ENCODE measurements around the gene VGLL4. TPM values are rescaled to one million over a fixed set of nuclear protein-coding genes. Genes with fewer than 3 reads are reported as not detected.
A peak's percentile ranks its signal among the peaks of the same experiment; 100 is the strongest.

Gene VGLL4
- total RNA-seq, 2 experiments from 2014 or later: 24.4 to 24.9 TPM

DNA sequence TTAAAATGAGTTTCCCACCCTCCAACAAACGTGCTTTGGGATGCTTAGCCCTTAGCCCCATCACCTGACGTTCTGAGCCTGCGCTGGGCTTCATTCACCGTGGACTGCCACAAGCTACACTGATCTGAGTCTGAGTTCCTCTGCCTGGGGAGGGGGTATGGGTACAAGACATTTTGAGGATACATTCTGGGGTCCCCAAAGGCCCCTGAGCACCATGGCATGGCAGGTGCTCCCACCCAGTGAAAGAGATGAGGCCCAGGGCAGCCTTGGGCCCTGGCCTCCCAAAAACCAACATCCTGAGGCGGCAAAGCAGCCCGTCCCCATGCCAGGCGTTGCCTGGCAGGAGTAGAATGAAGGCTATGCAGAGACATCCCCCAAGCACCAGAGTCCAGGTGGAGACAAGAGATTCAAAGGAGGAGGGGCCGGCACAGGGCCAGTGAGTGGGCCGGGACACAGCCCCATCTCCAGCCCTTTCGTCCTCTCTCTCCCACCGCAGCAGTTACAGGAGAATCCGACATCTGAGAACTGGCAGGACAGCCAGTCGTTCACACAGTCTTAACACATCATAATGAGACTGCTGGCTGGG, 74.5 kb downstream of the VGLL4 start:
- H3K36me3 Mint-ChIP-seq (ENCODE audit: low read depth): peaks cover under 1% of the 10 kb centered on the region
- DNase-seq: no peak
- no peak for ATAC-seq
- no peak overlapping the region for H3K4me3 Mint-ChIP-seq
- H3K9me3 Mint-ChIP-seq (ENCODE audit: low read depth): no peaks in the 10 kb centered on the region
- ChIA-PET POLR2A (interaction anchor here (0.6 kb wide), 1 partner anchor 49 kb away, joined by 3 read pairs; no protein-coding TSS in a partner anchor), CTCF (interaction anchor here (0.6 kb wide), 1 partner anchor 319 kb away, joined by 3 read pairs; no protein-coding TSS in a partner anchor)
- intact Hi-C loops (cut with DNase I, micrococcal nuclease): loop anchor here in 1 of 2 experiments (10.0 kb wide), 1 partner anchor 76 kb away; the partner anchor contains the start of gene VGLL4
- peaks cover 6% of the 10 kb centered on the region for H3K4me1 Mint-ChIP-seq
- no peak overlapping the region for H3K27ac Mint-ChIP-seq
- no peaks in the 10 kb centered on the region for H3K27me3 Mint-ChIP-seq

DNA sequence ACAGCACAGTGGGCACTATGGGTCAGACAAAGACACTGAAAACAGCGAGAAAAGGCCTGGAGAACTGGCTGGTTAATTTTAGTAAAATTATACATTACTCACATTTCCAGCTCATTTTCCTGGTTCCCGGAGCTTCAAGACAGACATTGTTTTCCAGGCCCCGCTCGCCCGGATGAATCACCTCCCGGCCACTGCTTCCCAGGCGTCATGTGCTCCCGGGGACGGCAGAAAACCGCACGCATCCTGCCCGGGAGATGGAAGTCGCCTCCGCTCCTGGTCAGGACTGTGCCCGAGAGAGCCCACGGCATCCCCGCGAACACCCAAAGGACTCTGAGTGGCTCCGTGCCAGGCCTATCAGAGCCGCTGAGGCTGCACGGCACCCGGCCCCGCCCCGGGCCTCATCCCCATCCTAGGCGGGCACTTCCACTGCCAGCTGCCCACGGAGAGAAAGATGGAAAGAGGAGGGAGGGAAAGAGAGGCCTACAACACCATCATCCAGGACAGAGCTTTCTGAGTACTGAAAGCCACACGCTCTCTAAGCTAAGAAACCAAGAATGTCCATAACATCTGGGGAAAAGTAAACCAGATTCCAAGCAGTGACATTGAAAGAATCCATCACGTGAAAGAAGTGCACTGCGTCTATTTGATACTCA, 75.1 kb downstream of the VGLL4 start:
- Mint-ChIP-seq H3K9me3 (ENCODE audit: low read depth) (no peaks in the 10 kb centered on the region), H3K27ac (no peak overlapping the region), H3K27me3 (no peaks in the 10 kb centered on the region), H3K4me3 (no peak overlapping the region), H3K4me1 (peaks cover 6% of the 10 kb centered on the region), H3K36me3 (ENCODE audit: low read depth) (no peaks in the 10 kb centered on the region)
- DNase-seq: no peak
- POLR2A ChIA-PET: no interaction called here
- CTCF ChIA-PET: no interaction called here
- ATAC-seq: no peak
- intact Hi-C loops (cut with DNase I, micrococcal nuclease): loop anchor here in 1 of 2 experiments (10.0 kb wide), 1 partner anchor 76 kb away; the partner anchor contains the start of gene VGLL4

DNA sequence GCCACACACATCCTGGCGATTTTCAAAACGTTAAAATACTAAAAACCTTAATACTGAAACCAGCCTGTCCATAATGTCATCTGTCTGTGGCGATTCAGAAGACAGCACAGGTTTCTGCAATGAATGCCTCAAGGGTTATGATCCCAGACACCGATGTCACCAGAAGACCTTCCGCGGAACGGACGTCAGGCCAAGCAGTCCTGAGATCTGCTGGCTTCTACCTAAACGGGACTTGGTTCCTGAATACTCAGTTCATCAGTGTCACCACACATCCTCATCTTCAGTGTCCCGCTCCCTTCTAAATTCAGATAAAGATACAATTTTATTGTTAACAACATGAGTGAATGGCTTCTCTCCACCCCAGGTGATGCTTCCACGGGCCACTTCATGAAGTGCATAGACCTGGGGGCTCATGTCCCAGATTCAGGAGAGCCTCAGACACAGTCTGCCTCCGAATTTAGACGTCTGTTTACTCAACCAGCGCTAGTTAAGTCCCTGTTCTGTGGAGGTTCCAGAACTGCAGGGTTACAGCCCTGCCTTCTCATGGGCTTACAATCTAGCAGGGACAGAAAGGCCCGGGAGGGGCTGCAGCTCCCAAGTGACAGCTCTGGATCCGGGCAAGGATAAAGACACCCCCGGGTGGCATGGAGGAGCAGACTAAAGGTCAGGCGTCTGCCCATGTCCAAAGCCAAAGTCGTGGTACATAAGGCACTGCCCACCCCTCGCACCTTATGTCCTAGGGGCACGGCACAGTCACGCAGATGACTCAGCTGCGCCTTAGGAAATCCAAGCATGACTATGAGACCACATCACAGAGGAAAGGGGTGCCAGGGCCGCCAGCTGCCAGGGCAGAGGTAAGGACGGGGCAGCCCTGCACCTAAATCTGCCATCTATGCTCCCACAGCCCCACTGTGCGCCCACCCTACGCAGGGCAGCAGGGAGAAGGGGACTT, 75.9 kb downstream of the VGLL4 start:
- CTCF ChIA-PET: no interaction called here
- intact Hi-C loops (cut with DNase I, micrococcal nuclease): loop anchor here in 1 of 2 experiments (10.0 kb wide), 1 partner anchor 77 kb away; the partner anchor contains the start of gene VGLL4
- ATAC-seq: no peak
- H3K4me1 Mint-ChIP-seq: peaks cover 6% of the 10 kb centered on the region
- no peaks in the 10 kb centered on the region for H3K27me3 Mint-ChIP-seq
- no peaks in the 10 kb centered on the region for H3K36me3 Mint-ChIP-seq (ENCODE audit: low read depth)
- no peak overlapping the region for H3K4me3 Mint-ChIP-seq
- POLR2A ChIA-PET: no interaction called here
- no peak overlapping the region for H3K27ac Mint-ChIP-seq
- DNase-seq: peak; percentile 18
- H3K9me3 Mint-ChIP-seq (ENCODE audit: low read depth): no peaks in the 10 kb centered on the region

DNA sequence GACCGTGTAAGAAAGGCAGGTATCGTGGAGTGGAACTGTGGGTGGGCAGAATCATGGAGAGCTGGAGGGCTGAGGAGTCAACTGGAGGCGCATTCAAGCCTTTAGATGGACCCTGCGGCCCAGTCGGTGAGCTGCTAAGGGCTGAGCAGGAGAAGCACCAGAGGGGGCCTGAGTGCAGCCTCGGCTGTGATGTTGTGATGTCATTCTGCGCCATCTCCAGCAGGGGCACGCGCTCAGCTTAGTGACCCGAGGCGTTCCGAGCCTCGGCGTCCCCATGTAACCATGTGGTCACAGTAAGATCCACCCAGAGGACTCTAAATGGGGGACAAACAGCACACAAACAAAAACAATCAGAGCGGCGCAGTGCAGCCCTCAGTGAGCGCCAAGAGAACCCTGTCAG, 76.8 kb downstream of the VGLL4 start:
- H3K27ac Mint-ChIP-seq: peak overlapping the region; percentile 40
- CTCF ChIA-PET: interaction anchor here (0.7 kb wide), 1 partner anchor 44 kb away, joined by 4 read pairs; no protein-coding TSS in a partner anchor

DNA sequence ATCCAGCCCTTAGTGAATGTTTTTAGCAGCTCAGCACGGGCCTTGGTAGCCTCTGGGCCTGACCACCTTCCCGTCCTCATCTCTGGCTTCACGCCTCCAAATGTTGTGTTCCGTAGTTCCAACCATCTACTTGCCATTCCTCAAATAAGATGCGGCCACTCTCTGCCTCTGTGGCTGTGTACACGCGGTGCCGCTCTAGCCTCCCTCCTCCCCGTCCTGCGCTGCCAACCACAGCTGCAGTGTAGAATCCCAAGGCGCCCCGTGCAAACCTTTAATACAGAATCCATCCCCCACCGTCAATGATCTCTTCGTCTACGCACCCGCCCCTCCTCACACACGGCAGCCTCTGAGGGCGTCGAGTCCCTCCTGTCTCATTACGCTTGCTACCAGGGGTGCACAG, 77.2 kb downstream of the VGLL4 start:
- no peak overlapping the region for H3K4me3 Mint-ChIP-seq
- ChIA-PET CTCF (interaction anchor here (0.7 to 1.6 kb wide), 2 partner anchors 12 to 44 kb away, joined by 4 to 5 read pairs; no protein-coding TSS in a partner anchor), POLR2A (no interaction called here)
- no peaks in the 10 kb centered on the region for H3K9me3 Mint-ChIP-seq (ENCODE audit: low read depth)
- peaks cover 6% of the 10 kb centered on the region for H3K4me1 Mint-ChIP-seq
- no peak for DNase-seq
- no peaks in the 10 kb centered on the region for H3K27me3 Mint-ChIP-seq
- intact Hi-C loops (cut with DNase I, micrococcal nuclease): loop anchor here in 1 of 2 experiments (10.0 kb wide), 1 partner anchor 78 kb away; the partner anchor contains the start of gene VGLL4
- H3K27ac Mint-ChIP-seq: peak overlapping the region; percentile 40
- H3K36me3 Mint-ChIP-seq (ENCODE audit: low read depth): no peaks in the 10 kb centered on the region
- no peak for ATAC-seq

More for the DNA sequence above, 76.8 kb downstream of the VGLL4 start:
- Mint-ChIP-seq H3K9me3 (ENCODE audit: low read depth) (no peaks in the 10 kb centered on the region), H3K27me3 (no peaks in the 10 kb centered on the region), H3K4me3 (no peak overlapping the region), H3K36me3 (ENCODE audit: low read depth) (no peaks in the 10 kb centered on the region), H3K4me1 (peaks cover 6% of the 10 kb centered on the region)
- intact Hi-C loops (cut with DNase I, micrococcal nuclease): loop anchor here in 1 of 2 experiments (10.0 kb wide), 1 partner anchor 78 kb away; the partner anchor contains the start of gene VGLL4
- DNase-seq (no peak), ATAC-seq (no peak)
- POLR2A ChIA-PET: no interaction called here

DNA sequence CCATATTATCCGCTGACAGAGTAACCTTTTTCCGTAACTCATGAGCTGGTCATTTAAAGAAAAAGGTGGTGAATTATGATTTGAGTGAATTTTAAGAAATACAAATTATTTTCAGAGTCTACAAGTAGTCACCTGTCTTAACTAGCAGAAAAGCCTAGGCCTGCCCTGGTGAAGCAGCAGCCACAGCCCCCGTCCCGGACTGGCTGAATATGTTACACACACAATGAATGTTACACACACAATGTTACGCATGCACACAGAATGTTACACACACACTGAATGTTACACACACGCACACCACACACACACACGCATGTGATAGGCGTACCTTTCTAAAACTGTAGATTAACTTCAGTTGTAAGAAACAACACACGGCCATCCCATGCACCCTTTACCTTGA, 77.8 kb downstream of the VGLL4 start:
- ChIA-PET POLR2A (no interaction called here), CTCF (interaction anchor here (0.7 to 1.6 kb wide), 2 partner anchors 11 to 43 kb away, joined by 4 to 5 read pairs; no protein-coding TSS in a partner anchor)
- H3K4me1 Mint-ChIP-seq: peaks cover 6% of the 10 kb centered on the region
- no peaks in the 10 kb centered on the region for H3K36me3 Mint-ChIP-seq (ENCODE audit: low read depth)
- ATAC-seq (no peak), DNase-seq (no peak)
- intact Hi-C loops (cut with DNase I, micrococcal nuclease): loop anchor here in 1 of 2 experiments (10.0 kb wide), 1 partner anchor 79 kb away; the partner anchor contains the start of gene VGLL4
- H3K4me3 Mint-ChIP-seq: no peak overlapping the region
- no peak overlapping the region for H3K27ac Mint-ChIP-seq
- no peaks in the 10 kb centered on the region for H3K27me3 Mint-ChIP-seq
- no peaks in the 10 kb centered on the region for H3K9me3 Mint-ChIP-seq (ENCODE audit: low read depth)

DNA sequence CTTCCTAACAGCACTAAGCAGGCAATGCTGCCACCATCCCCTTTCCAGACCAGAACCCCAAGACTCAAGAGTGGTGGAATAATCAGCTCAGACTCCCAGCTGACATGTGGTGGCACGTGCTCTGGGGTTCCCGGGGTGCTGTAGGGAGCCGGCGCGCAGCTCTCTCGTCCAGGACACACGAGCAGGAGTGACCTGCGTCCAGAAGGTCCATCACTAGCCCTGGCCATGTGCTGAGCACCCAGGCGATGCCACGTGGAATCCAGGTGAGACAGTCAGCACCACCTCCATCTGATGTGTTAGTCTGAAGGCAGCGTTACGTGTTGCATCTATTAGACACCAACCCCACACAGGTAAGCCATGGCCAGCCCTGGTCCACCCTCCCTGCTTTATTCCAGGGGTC, 78.2 kb downstream of the VGLL4 start:
- H3K36me3 Mint-ChIP-seq (ENCODE audit: low read depth): peaks cover 2% of the 10 kb centered on the region
- no peak overlapping the region for H3K4me3 Mint-ChIP-seq
- peaks cover 2% of the 10 kb centered on the region for H3K4me1 Mint-ChIP-seq
- ATAC-seq (no peak), DNase-seq (no peak)
- ChIA-PET CTCF (interaction anchor here (1.6 kb wide), 1 partner anchor 11 kb away, joined by 5 read pairs; no protein-coding TSS in a partner anchor), POLR2A (no interaction called here)
- no peaks in the 10 kb centered on the region for H3K9me3 Mint-ChIP-seq (ENCODE audit: low read depth)
- H3K27me3 Mint-ChIP-seq: no peaks in the 10 kb centered on the region
- intact Hi-C loops (cut with DNase I, micrococcal nuclease): loop anchor here in 1 of 2 experiments (10.0 kb wide), 1 partner anchor 79 kb away; the partner anchor contains the start of gene VGLL4
- H3K27ac Mint-ChIP-seq: no peak overlapping the region

DNA sequence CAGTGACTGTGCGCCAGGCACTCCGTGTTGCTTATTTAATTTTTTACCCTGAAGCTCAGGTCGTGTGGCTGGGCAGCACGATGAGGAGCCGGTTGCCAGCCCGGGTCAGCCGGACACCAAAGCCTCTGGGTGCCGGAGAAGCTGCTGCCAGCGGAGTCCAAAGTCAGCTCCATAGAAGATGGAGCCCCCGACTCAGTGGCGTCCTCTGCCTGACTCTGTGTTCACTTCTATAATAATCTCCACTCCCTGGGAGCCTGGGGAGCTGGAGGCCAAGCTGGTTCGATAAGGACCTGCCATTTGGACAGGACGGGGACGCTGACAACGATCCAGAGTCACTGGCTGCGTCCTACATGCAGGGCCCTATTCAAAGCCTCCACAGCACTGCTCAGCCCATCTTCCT, 78.6 kb downstream of the VGLL4 start:
- peaks cover 4% of the 10 kb centered on the region for H3K36me3 Mint-ChIP-seq (ENCODE audit: low read depth)
- H3K27me3 Mint-ChIP-seq: no peaks in the 10 kb centered on the region

DNA sequence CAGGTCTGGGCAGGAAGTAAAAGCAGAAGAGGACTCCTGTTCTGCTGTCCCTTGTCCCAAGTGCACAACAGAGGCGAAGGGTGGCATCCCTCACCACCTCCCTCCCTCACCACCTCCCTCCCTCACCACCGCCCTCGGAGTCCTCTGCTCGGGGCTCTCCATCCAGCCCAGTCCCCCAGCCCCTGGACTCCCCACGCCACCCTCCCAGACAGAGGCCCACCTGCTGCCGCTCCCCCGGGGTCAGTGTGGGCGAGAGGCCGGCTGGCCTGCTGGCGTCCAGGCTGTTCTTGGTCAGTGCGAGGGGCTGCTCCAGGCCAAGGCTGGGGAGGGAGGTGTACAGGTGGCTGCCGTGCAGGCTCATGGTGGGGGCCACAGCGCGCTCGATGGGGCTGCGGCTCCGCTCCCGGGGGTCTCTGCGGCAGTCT, 79.1 kb downstream of the VGLL4 start:
- H3K9me3 Mint-ChIP-seq (ENCODE audit: low read depth): no peaks in the 10 kb centered on the region
- CTCF ChIA-PET: interaction anchor here (1.6 kb wide), 1 partner anchor 10 kb away, joined by 5 read pairs; no protein-coding TSS in a partner anchor
- no peaks in the 10 kb centered on the region for H3K27me3 Mint-ChIP-seq
- ATAC-seq (no peak), DNase-seq (no peak)
- intact Hi-C loops (cut with DNase I, micrococcal nuclease): loop anchor here in 1 of 2 experiments (10.0 kb wide), 1 partner anchor 80 kb away; the partner anchor contains the start of gene VGLL4
- H3K4me3 Mint-ChIP-seq: no peak overlapping the region
- peaks cover 6% of the 10 kb centered on the region for H3K36me3 Mint-ChIP-seq (ENCODE audit: low read depth)
- no peak overlapping the region for H3K27ac Mint-ChIP-seq
- POLR2A ChIA-PET: no interaction called here
- H3K4me1 Mint-ChIP-seq: peaks cover 2% of the 10 kb centered on the region

More for the DNA sequence above, 78.6 kb downstream of the VGLL4 start:
- POLR2A ChIA-PET: no interaction called here
- H3K9me3 Mint-ChIP-seq (ENCODE audit: low read depth): no peaks in the 10 kb centered on the region
- H3K4me1 Mint-ChIP-seq: peaks cover 2% of the 10 kb centered on the region
- DNase-seq (no peak), ATAC-seq (no peak)
- H3K27ac Mint-ChIP-seq: no peak overlapping the region
- no peak overlapping the region for H3K4me3 Mint-ChIP-seq
- intact Hi-C loops (cut with DNase I, micrococcal nuclease): loop anchor here in 1 of 2 experiments (10.0 kb wide), 1 partner anchor 80 kb away; the partner anchor contains the start of gene VGLL4
- CTCF ChIA-PET: interaction anchor here (1.6 kb wide), 1 partner anchor 10 kb away, joined by 5 read pairs; no protein-coding TSS in a partner anchor

DNA sequence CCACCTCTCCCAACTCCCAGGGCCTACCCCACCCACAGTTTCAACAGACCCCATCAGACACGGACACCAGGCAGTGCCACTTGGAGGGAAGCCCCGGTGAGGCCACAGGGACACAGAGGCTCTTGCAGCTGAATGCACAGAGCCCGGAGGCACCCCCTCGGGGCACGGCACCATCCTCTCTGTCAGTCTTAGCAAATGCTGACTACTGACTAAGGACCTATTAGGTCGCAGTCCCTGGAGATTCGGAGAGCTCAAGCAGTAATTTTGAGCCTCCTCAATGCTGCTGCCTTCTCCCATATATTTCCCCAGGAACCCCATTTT, 79.9 kb downstream of the VGLL4 start:
- H3K27me3 Mint-ChIP-seq: no peaks in the 10 kb centered on the region
- no peak overlapping the region for H3K27ac Mint-ChIP-seq
- intact Hi-C loops (cut with DNase I, micrococcal nuclease): loop anchor here in 1 of 2 experiments (10.0 kb wide), 1 partner anchor 81 kb away; the partner anchor contains the start of gene VGLL4
- peaks cover 6% of the 10 kb centered on the region for H3K36me3 Mint-ChIP-seq (ENCODE audit: low read depth)
- no peaks in the 10 kb centered on the region for H3K9me3 Mint-ChIP-seq (ENCODE audit: low read depth)
- ChIA-PET POLR2A (interaction anchor here (0.5 kb wide), 1 partner anchor 93 kb away, joined by 3 read pairs; no protein-coding TSS in a partner anchor), CTCF (no interaction called here)
- no peak for DNase-seq
- peaks cover 2% of the 10 kb centered on the region for H3K4me1 Mint-ChIP-seq
- ATAC-seq: no peak
- no peak overlapping the region for H3K4me3 Mint-ChIP-seq
